ENCODE results near the gene NFIB.

DNA sequence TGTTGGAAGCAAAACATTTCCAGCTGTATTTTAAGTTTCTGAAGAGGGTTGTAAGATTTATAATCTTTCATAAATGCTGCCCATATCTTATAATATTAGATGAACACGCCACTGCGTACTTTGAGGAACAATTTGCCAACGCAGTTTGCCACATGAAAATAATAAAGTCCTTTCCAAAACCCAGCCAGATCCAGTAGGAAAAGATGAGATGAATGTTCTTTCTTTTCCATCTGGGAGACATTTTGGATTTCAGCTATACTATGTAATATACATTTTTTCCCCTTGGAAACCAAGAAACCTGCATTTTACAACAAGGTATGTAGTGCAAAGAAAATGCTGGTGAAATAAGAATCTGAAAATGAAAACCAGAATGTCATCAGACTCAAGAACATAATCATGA is 125.4 kb downstream of the NFIB start:
- TF ChIP-seq, protein P1, sequence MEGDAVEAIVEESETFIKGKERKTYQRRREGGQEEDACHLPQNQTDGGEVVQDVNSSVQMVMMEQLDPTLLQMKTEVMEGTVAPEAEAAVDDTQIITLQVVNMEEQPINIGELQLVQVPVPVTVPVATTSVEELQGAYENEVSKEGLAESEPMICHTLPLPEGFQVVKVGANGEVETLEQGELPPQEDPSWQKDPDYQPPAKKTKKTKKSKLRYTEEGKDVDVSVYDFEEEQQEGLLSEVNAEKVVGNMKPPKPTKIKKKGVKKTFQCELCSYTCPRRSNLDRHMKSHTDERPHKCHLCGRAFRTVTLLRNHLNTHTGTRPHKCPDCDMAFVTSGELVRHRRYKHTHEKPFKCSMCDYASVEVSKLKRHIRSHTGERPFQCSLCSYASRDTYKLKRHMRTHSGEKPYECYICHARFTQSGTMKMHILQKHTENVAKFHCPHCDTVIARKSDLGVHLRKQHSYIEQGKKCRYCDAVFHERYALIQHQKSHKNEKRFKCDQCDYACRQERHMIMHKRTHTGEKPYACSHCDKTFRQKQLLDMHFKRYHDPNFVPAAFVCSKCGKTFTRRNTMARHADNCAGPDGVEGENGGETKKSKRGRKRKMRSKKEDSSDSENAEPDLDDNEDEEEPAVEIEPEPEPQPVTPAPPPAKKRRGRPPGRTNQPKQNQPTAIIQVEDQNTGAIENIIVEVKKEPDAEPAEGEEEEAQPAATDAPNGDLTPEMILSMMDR (IDR thresholded peaks at IDR 0.05): no peak
- TF ChIP-seq POLR2AphosphoS5 (IDR thresholded peaks at IDR 0.05) (no peak), POLR2A (IDR thresholded peaks at IDR 0.05) (no peak), EP300 (IDR thresholded peaks at IDR 0.05) (no peak)

Measured in stomach (tissue), 4 donors.